Fibroblast of skin of abdomen (primary cell): Measurements from ENCODE around the gene IGSF5.
"Not testable (repeated sequence)": the region's sequence is repeated elsewhere in the genome, so short reads cannot be mapped to it uniquely, and the experiment has no call there.

Source experiments
- DNase-seq: peaks from one replicate; pipeline ENCODE4 v3.0.0-alpha.2; 2013

Gene IGSF5

DNA sequence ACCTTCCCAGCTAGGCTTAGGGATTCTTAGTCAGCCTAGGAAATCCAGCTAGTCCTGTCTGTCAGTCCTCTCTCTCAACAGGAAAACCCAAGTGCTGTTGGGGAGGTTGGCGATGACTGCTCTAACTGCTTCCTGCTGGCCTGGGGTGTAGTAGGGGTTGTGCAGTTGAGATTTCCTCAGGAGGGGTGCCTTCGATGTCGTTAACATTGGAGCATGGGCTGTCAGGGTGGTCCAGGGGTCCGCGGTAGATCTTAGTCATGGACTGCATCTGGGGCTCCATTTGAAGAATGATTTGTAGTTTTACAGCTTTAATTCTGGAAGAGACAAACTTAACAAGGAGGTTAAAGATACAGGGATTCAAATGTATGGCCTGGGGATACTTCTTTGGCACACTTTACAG, 5.5 kb upstream of the IGSF5 start:
- not testable (repeated sequence) for DNase-seq

DNA sequence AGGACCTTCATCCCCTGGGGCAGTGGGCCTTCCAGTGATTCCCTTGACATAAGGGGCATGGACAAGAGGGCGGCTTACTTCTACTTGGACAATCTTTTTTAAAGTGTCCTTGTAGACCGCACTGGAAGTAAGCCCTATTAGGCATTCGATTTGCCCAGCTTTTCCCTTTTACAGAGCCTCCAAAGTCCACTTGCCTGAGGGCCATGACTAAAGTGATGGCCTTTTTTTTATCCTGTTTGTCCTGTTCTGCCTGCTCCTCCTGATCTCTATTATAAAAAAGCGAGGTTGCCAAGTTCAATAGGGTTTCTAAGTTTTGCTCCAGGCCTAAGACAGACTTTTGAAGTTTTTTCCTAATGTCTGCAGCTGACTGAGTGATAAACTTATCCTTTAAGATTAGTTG, 2.4 kb upstream of the IGSF5 start:
- not testable (repeated sequence) for DNase-seq

DNA sequence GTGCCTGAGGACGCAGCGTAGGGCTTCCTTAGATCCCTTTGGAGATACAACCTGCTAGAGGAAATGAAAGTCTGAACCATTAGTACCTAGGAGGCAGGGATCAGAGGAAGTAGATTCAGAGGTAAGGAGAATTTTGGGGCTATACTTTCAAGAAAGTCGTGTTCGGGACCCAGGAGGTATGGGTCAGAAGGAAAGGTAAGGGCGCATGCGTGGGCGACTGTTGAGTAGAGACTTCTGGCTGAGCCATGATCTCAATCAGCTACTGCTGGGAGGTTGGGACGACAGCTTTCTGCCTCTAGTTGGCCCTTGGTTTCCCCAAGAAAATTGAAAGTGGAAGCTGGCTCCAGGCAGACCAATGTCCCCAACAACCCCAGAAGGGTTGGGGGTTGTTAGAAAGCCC, 349 bp downstream of the IGSF5 start:
- not testable (repeated sequence) for DNase-seq

DNA sequence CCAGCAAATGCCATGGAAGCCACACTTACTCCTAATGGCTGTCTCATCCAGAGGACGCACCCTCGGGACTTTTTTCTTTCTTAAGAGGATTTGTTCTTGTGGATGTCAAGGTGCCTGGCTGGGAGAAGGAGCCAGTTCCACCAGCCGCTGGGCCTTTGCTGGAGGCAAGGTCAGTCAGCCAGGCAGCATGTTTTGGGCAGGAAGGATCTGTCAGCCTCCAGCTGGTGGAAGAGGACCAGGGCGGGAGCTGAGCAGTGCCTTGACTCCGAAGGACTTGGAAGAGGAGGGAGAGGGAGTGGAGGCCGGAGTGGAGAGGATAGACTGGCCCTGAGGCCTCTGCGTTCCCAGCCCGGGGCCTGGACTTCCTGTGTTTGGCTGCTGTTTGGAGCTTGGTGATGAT, 5.7 kb downstream of the IGSF5 start:
- no peak for DNase-seq

DNA sequence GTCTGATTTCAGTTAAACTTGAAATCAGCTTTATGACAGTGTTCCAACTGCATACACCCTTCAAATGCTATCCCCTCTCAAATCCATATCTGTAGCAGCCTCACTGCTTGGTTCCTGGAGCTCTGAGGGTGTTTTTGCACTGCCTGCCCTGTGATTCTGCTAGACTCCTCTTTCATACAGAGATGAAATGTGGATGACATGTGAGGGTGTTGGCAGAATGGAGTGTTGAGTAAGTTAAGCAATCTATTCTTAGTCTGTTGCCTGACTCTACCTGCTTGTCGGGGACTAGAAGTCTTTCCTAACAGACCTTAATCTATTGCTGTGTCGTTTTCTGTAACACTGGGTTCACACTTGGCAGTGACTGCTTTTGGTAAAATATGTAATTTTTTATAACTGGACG, 9.8 kb downstream of the IGSF5 start:
- no peak for DNase-seq

DNA sequence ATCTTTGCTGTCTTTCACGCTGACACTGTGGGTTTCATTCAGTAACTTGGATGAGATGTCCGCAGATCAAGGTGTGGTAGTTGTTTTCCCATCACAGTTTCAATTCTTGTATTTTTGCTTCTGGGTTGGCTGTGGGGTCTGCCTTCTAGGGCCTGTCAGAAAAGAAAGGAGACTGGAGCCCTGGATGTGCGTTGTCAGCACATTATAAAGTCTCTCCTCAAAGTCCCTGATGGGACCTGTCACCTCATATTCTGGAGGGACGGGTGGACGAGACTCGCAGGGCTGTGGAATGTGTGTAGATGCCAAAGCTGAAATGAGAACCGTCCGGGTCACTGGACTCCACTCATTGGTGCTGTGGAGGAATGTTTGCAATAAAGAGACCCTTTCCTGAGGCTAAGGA, 11.3 kb downstream of the IGSF5 start:
- no peak for DNase-seq

DNA sequence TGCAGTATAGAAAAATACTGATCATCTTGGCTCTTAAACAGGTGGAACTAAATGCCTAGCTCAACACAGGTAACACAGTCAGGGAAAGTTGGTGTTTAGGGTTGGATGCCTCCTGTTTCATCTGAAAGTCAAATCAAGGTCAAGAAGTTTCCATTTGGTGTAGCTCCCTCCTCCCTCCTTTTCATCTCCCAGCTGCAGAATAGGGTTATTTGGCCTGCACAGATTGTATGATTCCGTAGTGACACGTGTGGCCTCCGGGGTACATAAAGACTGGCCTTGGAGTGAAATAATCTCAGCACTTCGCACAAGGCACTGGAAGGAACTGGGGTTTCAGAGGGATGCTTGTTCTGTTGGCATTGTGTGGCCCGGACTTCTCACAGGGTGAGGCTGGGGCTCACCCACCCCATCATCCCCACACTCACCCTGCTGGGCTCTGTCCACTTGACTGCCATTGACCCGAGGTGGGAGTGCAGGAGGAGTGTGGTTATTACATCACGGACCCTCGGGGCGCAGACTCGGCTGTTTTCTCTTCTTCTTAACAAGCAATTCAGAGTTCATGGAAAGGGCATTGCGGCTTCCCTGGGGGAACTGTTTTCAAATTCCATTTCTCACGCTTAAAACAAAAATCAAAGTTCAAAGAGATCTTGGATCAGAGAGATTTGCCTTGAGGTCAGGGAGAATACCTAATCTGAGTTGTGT, 18.4 kb downstream of the IGSF5 start:
- DNase-seq = no peak

DNA sequence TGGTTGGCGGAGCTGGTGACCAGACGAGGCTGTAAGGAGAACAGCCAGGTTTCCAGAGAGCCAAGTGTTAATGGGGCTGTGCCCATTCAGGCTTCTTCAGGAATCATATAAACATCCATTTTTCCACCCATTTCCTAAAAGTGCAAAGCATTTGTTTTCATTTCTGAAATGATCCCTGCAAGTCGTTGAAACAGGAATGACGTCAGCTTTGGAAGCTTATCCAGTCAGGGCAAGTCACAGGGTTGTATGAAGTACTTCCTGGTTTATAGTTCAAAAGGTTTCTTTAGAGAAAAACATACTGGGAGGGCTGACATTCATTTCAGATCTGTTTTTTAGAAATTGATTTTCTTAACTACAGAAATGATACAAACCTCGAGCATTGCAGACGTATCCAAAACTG, 29.2 kb downstream of the IGSF5 start:
- DNase-seq = no peak

DNA sequence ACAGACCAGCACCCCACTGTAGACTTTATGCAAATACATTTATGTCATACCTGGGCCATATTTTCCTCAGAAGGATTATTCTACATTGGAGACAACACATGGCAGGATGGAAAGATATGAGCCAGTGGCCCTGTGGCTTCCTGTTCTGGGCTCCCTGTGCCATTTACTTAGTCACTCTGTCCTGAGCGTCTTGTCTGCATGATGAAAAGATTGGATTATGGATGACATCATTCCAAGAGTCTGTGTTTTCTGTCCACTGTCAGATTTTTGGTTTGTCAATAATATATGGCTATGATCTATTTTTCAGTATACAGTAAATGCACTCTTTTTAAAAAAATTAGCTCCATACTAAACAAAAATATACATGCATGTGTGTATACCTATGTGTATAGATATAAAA, 30.8 kb downstream of the IGSF5 start:
- peak; percentile 15 for DNase-seq

DNA sequence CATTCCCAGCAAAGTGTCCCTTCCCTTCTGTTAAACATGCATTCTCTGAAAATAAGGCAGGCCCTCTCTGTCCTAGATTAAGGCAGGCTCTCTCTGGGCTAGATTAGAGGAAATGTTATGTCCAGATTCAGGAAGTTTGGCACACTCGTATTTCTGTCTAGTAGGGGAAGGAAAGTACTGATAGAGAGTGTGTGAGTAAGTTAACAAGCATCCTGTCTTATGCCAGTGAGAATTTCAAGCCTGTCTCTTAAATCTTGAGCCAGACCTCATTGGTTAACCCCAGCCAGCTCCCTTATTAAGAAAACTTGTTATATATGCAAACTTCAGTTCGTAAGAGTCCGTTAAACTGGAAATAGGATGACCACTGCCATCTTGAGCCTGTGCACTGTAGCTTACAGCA, 31.6 kb downstream of the IGSF5 start:
- peak; percentile 84 for DNase-seq

DNA sequence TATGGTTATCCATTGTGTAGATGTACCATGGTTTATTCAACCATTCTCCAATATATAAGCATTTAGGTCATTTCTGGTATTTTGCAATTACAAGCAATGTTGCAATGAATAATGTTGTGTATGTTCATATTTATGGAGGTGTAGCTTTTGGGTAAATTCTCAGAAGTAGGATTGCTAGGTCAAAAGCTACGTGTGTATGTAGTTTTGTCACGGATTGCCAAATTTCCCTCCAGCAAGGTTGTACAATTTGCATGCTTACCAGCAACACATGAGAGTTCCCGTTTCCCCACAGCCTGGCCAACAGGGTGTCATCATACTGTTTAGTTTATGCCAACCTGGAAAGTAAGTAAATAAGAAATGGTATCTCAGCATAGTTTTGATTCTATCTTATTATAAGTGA, 36.3 kb downstream of the IGSF5 start:
- no peak for DNase-seq

DNA sequence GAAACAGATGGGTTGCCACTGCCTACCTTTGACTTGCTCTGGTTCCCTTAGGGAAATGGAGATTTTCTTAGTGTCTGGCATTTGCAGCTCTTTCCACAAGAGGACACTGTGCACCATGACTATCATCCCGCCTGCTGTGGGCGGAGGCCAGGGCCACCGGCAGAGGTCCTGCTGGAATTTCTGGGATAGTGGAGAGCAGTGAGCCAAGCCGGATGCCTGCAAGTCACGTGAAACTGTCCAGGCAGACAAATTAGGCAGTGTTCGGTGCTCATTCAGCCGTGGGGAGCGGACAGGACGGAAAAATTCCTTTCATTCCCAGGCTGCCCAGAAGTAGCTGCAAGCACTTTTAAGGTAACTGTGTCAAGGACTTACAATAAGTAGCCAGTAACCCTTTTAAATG, 43.4 kb downstream of the IGSF5 start:
- peak; percentile 90 for DNase-seq

DNA sequence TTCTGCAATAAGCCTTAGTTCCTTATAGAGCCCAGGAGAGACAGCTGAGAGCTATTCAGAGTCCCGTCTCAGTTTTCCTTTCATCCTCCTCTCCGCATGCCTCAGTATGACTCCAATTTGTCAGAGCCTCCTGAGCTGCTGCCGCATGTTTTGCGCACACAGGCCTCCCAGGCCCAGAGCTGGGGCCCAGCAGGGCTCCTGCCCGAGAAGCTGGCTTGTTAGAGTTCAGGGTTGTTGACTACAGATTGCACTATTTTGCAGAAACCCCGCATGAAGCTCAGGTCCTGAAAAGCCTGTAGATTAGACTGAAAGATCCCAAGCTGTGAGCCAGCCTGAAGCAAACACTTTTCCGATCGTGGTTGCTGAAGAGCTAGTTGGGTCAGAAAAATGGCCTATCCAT, 51.5 kb downstream of the IGSF5 start:
- DNase-seq = no peak

DNA sequence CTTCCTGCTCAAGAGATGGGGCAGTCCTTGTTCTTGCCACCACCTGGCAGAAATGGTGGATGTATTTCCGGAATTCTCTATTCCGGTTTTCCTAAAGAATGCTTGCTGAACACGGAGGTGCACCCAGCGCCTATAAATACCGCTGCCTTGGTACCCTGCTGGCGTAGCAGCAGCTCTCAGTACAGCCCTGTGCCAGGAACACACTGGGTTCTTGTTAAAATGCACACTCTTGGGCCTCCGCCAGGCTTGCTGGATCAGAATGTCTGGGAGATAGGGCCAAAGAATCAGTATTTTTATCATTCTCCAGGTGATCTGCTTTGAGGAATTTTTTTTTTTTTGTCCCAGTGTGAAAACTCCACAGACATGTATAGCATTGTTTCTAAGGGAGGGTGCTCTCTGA, 54.2 kb downstream of the IGSF5 start:
- DNase-seq = no peak

DNA sequence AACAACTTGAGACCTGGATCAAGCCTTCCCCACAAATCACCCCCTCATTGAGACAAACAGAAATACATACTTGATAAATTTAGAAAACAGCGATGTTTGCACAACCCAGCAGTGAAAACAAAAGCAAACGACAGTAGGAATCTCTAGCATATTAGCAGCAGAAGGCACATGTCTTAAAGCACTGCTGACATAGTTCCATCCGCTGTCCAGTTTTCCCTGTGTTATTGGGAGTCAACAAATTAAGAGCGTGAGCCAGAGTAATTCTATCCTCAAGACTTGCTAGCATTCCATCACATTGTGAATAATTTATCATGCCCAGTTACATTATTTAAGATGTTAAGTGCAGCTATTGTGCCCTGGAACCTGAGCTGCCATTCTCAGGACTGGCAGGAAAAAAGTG, 55.3 kb downstream of the IGSF5 start:
- no peak for DNase-seq

DNA sequence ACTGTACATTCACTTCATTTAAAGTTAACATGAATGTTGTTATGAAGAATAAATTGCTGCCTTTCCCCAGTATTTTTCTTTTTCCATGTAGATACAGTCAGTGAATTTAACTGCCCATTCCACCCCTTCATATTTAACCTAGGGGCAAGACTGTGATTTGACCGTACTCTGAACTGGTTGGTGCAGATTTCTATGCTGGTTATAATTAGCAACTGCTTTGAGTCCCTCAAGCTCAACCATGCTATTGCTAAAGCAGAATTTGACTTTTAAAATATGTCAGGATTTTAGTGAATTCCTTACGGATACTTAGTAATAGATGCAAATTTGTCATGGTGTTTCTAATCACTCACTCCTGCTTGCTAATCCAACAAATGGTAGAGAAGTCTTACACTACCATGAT, 57.2 kb downstream of the IGSF5 start:
- no peak for DNase-seq

DNA sequence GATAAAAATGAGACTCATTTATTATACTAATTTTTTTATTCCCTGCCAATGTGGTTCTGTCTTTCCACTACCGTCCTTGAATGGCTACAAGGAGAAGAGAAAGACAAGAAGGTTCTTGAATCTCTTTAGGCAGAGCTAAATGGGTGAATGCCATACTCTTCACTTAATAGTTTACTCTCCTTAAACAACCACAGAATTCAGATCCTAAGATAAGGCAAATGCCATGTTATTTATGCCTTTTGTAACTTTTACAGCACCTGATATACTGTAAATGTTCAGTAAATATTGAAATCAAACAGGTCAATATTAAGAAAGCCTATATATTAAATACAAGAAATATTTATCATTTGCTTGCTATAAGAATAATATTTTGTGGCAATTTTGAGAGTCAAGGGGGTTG, 58.4 kb downstream of the IGSF5 start:
- no peak for DNase-seq

DNA sequence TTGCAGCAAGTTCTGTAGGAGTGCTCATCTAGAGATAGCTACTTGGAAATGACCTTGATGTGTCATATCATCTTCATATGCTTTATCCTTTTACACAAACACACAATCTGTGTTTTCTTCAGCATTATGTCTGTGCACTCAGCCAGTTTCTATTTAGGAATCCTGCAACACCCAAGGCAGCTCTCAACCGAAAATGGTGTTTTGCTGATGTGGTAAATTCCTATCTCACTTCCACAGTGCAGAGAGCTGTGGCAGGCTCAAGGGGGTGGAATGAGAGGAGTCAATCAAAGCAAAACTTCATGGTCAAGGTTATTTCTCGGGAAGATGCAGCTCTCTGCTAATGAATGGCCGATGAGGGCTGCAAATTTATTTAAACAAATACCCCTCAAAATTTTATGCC, 59.3 kb downstream of the IGSF5 start:
- DNase-seq = no peak

DNA sequence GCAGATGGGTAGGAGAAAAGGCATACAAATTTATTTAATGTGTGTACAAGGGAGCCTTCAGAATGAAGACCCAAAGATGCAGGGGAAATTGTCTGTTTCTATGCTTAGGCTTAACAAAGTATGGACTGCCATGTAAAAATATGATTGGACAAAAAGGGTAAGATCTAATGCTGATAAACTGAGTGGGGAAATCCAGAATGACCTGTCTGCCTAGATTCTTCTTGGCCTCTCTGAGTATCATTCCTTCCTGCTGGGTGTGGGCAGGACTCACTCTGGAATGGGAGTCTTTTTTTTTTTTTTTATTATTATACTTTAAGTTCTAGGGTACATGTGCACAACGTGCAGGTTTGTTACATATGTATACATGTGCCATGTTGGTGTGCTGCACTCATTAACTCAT, 61.0 kb downstream of the IGSF5 start:
- DNase-seq = no peak

DNA sequence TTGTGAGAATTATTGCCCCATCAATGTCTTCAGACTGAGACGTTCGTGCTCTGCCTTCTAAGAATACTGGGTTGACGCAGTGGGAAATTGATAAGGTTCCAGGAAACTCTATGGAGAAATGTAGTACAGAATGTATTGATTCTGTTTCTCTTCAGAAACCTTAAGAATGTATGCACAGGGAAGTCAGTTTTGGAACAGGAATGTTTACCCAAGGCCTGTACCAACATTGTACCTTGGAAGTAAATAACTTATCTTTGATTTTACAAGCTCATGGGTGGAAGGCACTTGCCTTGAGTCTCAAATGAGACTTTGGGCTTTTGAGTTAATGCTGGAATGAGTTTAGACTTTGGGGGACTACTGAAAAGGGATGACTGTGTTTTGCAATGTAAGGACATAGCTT, 62.8 kb downstream of the IGSF5 start:
- no peak for DNase-seq

DNA sequence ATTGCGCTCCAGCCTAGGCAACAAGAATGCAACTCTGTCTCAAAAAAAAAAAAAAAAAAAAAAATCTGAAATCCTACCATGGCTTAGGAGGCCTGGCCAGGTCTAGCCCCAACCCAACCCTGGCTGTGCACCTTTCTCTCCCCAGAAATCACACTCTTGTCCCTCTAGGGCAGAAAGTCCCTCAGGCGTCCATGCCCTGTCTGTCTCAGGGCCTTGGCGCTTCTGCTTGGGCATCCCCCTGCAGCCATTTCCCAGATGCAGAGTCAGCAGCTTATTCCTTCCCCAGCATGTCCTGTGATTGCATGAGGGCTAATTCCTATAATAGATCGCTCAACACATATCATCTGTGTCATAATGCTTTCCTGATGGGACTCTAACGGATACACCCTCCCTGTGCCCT, 65.0 kb downstream of the IGSF5 start:
- DNase-seq = no peak

DNA sequence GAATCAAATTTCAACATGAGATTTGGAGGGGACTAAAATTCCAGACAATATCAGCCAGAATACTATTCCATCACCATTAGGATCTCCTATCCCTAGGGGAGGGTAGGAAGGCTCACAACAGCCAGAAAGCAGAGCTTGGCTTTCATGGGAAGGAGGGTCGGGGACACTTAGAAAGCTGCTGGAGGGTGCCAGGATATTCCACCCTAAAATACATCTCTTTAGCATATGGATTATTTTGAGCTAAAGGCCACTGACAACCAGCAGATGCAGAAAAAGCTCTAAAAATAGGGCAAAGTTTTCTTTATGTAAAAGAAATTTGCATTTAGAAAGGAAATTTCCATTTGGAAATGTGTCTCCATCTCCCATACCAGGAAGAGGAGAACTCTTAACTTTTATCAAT, 68.0 kb downstream of the IGSF5 start:
- no peak for DNase-seq

DNA sequence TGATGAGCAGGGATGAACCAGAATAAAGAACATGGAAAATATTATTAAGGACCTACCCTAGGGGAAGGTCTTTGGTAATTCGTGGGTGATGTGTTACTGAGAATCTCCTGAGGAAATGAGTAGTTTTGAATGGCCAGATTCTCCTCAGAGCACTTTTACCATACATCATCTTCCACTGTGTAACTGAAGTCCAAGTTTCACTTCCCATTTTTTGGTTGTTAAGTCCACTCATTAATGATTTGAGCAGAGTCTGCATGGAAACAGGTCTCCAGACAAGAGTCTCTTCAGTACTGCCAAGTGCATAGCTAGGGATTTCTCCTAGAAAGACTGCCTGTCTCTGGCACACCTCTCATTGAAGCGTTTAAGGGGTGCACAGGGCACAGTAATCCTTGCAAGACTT, 73.6 kb downstream of the IGSF5 start:
- no peak for DNase-seq

DNA sequence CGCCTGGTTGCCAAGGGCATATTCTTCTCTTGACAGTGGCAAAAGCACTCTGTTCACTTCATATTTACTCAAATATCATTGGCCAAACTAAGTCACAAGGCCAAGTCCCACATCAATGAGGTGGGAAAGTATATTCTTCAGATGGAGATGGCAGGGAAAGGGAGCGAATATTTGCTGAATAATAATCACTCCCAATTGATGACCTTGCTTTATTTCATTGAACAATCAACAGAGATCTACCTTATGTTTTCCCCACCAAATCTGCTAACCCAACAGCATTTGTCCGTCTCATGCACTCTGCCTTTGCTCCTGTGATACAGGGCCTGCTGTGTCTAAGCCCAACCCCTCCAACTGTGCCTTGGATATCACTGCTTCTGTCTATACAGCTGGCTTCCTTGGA, 77.1 kb downstream of the IGSF5 start:
- no peak for DNase-seq

DNA sequence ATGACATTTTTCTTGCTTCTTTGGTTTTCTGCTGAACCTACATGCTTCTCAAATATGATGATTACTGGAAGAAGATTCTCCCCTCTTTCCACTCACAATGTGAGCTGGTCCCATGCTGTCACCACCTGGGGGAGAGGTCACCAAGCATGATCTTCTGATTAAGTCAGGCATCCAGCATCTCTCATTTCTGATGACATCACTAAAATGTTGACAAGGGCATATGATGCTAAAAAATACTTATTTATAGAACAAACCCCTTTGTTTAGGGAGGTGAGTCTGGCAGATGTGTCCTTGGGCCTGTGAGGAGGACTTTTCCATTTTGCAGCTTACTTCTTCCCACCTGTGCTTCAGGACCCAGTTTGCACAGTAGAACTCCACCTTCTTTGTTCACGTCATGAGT, 80.3 kb downstream of the IGSF5 start:
- DNase-seq = no peak

DNA sequence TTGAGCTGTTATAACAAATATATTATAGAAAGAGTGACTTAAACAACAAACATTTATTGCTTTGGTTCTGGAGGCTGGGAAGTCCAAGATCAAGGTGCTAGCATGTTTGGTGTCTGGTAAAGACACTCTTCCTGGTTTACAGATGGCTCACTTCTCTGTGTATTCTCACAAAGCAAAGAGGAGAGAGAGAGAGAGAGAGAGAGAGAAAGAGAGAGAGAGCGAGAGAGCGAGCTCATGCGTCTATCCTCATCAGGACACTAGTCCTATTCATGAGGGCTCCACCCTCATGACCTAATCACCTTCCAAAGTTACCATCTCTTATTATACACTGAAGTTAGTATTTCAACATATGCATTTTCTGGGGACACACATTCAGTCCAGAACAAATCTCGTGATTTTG, 89.6 kb downstream of the IGSF5 start:
- DNase-seq = no peak
